IMR-90 (cell line): Measurements from ENCODE around the gene ADGRF5. TPM values are rescaled to one million over a fixed set of nuclear protein-coding genes. Genes with fewer than 3 reads are reported as not detected.

Source experiments
- ATAC-seq: fragments of 200-7000 bp; cut with Tn5 transposase; 2 replicates; pipeline ENCODE4 v1.9.1; 2020; ENCODE audit warnings: low read depth, mild to moderate bottlenecking, moderate library complexity
- BruUV-seq: library from RNA; stranded (reverse); fragments of 400-500 nt; replicated peaks from 2 replicates; lab custom pipeline; 2021; lab: Mats Ljungman, UMichigan
- CTCF ChIA-PET: fragments of 300-600 bp; formaldehyde crosslinking; extraction: SDS; loops from one replicate; lab custom pipeline; 2021; ENCODE audit warnings: antibody characterized with exemption; lab: Yijun Ruan, JAX
- POLR2A ChIA-PET: fragments of 300-600 bp; sonication (Branson Sonifier 250); formaldehyde crosslinking; loops from one replicate; lab custom pipeline; 2022; ENCODE audit warnings: antibody characterized with exemption; ENCODE audit not compliant: unreplicated experiment; lab: Charles Lee
- DNase-seq: peaks from one replicate; pipeline ENCODE4 v3.0.0; 2013
- H2AFZ ChIP-seq: replicated peaks from 2 replicates; pipeline ENCODE3; 2013; ENCODE audit warnings: low read length, mild to moderate bottlenecking; ENCODE audit not compliant: poor library complexity
- H2AK5ac ChIP-seq: 2 replicates; pipeline ENCODE4 v1.6.1; 2013; ENCODE audit warnings: low read depth, low read length, inconsistent platforms
- H2AK9ac ChIP-seq: replicated peaks from 2 replicates; pipeline ENCODE3; 2013; ENCODE audit warnings: mild to moderate bottlenecking, low read depth, low read length, moderate library complexity; ENCODE audit not compliant: poor library complexity
- H2BK120ac ChIP-seq: 2 replicates; pipeline ENCODE4 v1.6.1; 2013; ENCODE audit warnings: low read depth, low read length, inconsistent platforms
- H2BK15ac ChIP-seq: 3 replicates; pipeline ENCODE4 v1.6.1; 2013; ENCODE audit warnings: low read depth, low read length, inconsistent platforms
- H2BK20ac ChIP-seq: 2 replicates; pipeline ENCODE4 v1.6.1; 2013; ENCODE audit warnings: low read depth, mild to moderate bottlenecking, inconsistent platforms, low read length, moderate library complexity
- H2BK5ac ChIP-seq: 2 replicates; pipeline ENCODE4 v1.6.1; 2013; ENCODE audit warnings: mild to moderate bottlenecking, low read depth, low read length, inconsistent platforms; ENCODE audit not compliant: poor library complexity, severe bottlenecking
- H3K14ac ChIP-seq: replicated peaks from 2 replicates; pipeline ENCODE4 v1.6.1; 2013; ENCODE audit warnings: low read depth, low read length, inconsistent platforms
- H3K18ac ChIP-seq: 2 replicates; pipeline ENCODE4 v1.6.1; 2013; ENCODE audit warnings: low read depth, low read length, control low read depth
- H3K23ac ChIP-seq: 2 replicates; pipeline ENCODE4 v1.6.1; 2013; ENCODE audit warnings: low read depth, low read length, inconsistent platforms
- H3K27ac ChIP-seq: 2 replicates; pipeline ENCODE4 v1.5.1; 2013; ENCODE audit warnings: mild to moderate bottlenecking, control low read depth, low read length; ENCODE audit not compliant: insufficient read depth
- H3K27me3 ChIP-seq: 2 replicates; pipeline ENCODE4 v1.6.1; 2013; ENCODE audit warnings: low read length; ENCODE audit not compliant: control insufficient read depth, insufficient read depth
- H3K36me3 ChIP-seq: 2 replicates; pipeline ENCODE4 v1.6.1; 2013; ENCODE audit warnings: low read length, mixed read lengths; ENCODE audit not compliant: control insufficient read depth, insufficient read depth
- H3K4ac ChIP-seq: 2 replicates; pipeline ENCODE4 v1.6.1; 2013; ENCODE audit warnings: low read depth, low read length, inconsistent platforms
- H3K4me1 ChIP-seq: 2 replicates; pipeline ENCODE4 v1.6.1; 2013; ENCODE audit warnings: low read length, mixed read lengths; ENCODE audit not compliant: control insufficient read depth, insufficient read depth
- H3K4me2 ChIP-seq: 2 replicates; pipeline ENCODE4 v1.6.1; 2013; ENCODE audit warnings: low read depth, mild to moderate bottlenecking, control low read depth, low read length, moderate library complexity
- H3K4me3 ChIP-seq: 2 replicates; pipeline ENCODE4 v1.5.1; 2013; ENCODE audit warnings: low read depth, mild to moderate bottlenecking, control low read depth, low read length, moderate library complexity; ENCODE audit not compliant: insufficient read depth
- H3K56ac ChIP-seq: 2 replicates; pipeline ENCODE4 v1.6.1; 2013; ENCODE audit warnings: low read length, inconsistent platforms; ENCODE audit not compliant: insufficient read depth; ENCODE audit errors: extremely low read depth
- H3K79me1 ChIP-seq, 2 experiments: 2 replicates each; pipeline ENCODE4 v1.6.1; 2013; ENCODE audit warnings: low read length in 2 of 2, inconsistent platforms in 1 of 2, low read depth in 1 of 2
- H3K9ac ChIP-seq: 2 replicates; pipeline ENCODE4 v1.6.1; 2013; ENCODE audit warnings: low read depth, low read length, control low read depth
- H3K9me1 ChIP-seq: 2 replicates; pipeline ENCODE4 v1.6.1; 2013; ENCODE audit warnings: low read length, inconsistent platforms; ENCODE audit not compliant: insufficient read depth
- H3K9me3 ChIP-seq: 2 replicates; pipeline ENCODE4 v1.6.1; 2013; ENCODE audit warnings: low read length; ENCODE audit not compliant: control insufficient read depth, insufficient read depth
- H4K20me1 ChIP-seq: 2 replicates; pipeline ENCODE4 v1.6.1; 2013; ENCODE audit warnings: low read length, inconsistent platforms; ENCODE audit not compliant: insufficient read depth
- H4K5ac ChIP-seq: 2 replicates; pipeline ENCODE4 v1.6.1; 2013; ENCODE audit warnings: mild to moderate bottlenecking, low read depth, low read length, control low read depth
- H4K8ac ChIP-seq, 2 experiments: 2 replicates each; pipeline ENCODE4 v1.6.1; 2013; ENCODE audit warnings: low read depth in 2 of 2, low read length in 2 of 2, control low read depth in 1 of 2, inconsistent platforms in 1 of 2
- H4K91ac ChIP-seq: 2 replicates; pipeline ENCODE4 v1.6.1; 2013; ENCODE audit warnings: low read depth, low read length, inconsistent platforms; ENCODE audit not compliant: insufficient read depth
- CEBPB ChIP-seq: IDR thresholded peaks from 2 replicates; pipeline ENCODE4 v1.6.1; 2012; ENCODE audit warnings: low read depth, low read length, improper control_type of control experiment
- FOS ChIP-seq: fragments of 150-350 bp; IDR thresholded peaks from 2 replicates; pipeline ENCODE4 v1.6.1; 2016; ENCODE audit warnings: low read depth, low read length
- MAZ ChIP-seq: IDR thresholded peaks from 2 replicates; pipeline ENCODE4 v1.6.1; 2012; ENCODE audit warnings: low read depth, mild to moderate bottlenecking, low read length, improper control_type of control experiment, moderate library complexity, borderline replicate concordance
- NFE2L2 ChIP-seq: fragments of 150-350 bp; IDR thresholded peaks from 2 replicates; pipeline ENCODE4 v1.6.1; 2016; ENCODE audit warnings: low read depth, mild to moderate bottlenecking, low read length
- POLR2A ChIP-seq: IDR thresholded peaks from 2 replicates; pipeline ENCODE4 v1.6.1; 2012; ENCODE audit warnings: mild to moderate bottlenecking, low read depth, low read length
- RCOR1 ChIP-seq: IDR thresholded peaks from 2 replicates; pipeline ENCODE4 v1.6.1; 2012; ENCODE audit warnings: mild to moderate bottlenecking, low read length, improper control_type of control experiment; ENCODE audit not compliant: insufficient replicate concordance
- RFX5 ChIP-seq: IDR thresholded peaks from 2 replicates; pipeline ENCODE4 v1.8.0; 2012; ENCODE audit warnings: low read depth, mild to moderate bottlenecking, low read length, moderate library complexity
- WGBS, 2 experiments: methylation state at CpG; one replicate each; pipeline versions ENCODE4 v1.1.5 to v1.1.7; 2013; ENCODE audit warnings: missing lambda C conversion rate in 2 of 2; ENCODE audit not compliant: insufficient read length in 1 of 2; ENCODE audit errors: extremely low coverage in 2 of 2; 5-methylcytosine and 5-hydroxymethylcytosine counted together
- dilution Hi-C: fragments of 300-500 bp; cut with HindIII; formaldehyde crosslinking; loops from one replicate; pipeline ENCODE4 v1.14.3; 2018; ENCODE audit warnings: low sequenced_read_pairs; ENCODE audit not compliant: unreplicated experiment
- in situ Hi-C: fragments of 300-500 bp; cut with MboI; formaldehyde crosslinking; loops from 3 replicates; pipeline ENCODE4 v1.14.3; 2019; ENCODE audit warnings: low sequenced_read_pairs, inconsistent platforms, mixed read lengths
- intact Hi-C: fragments of 100-400 bp; cut with micrococcal nuclease; formaldehyde crosslinking; loops from 2 replicates; pipeline ENCODE4 v1.10.0; 2022
- polyA plus RNA-seq, 3 experiments: library from polyadenylated mRNA; depleted of rRNA; stranded (reverse); fragments of >200 nt; gene quantifications; 2 replicates each; pipeline ENCODE4 v1.2.3, GENCODE V29; 2012; ENCODE audit warnings: low replicate concordance in 1 of 3
- total RNA-seq: library from RNA; depleted of rRNA; stranded (reverse); fragments of >200 nt; gene quantifications from 2 replicates; pipeline ENCODE4 v1.2.3, GENCODE V29; 2012
- TF ChIP-seq, protein P1 (sequence below): fragments of 150-350 bp; IDR thresholded peaks from 2 replicates; pipeline ENCODE4 v1.6.1; 2016; ENCODE audit warnings: low read depth, mild to moderate bottlenecking, low read length, moderate library complexity, borderline replicate concordance
- TF ChIP-seq, protein P2 (sequence below): conservative IDR thresholded peaks from 2 replicates; pipeline ENCODE4 v1.5.1; 2012; ENCODE audit warnings: mild to moderate bottlenecking, low read depth, low read length, improper control_type of control experiment

Gene ADGRF5
- total and polyA plus RNA-seq, 2 of the 4 experiments (the other 2 are of a cell fraction): not detected

DNA sequence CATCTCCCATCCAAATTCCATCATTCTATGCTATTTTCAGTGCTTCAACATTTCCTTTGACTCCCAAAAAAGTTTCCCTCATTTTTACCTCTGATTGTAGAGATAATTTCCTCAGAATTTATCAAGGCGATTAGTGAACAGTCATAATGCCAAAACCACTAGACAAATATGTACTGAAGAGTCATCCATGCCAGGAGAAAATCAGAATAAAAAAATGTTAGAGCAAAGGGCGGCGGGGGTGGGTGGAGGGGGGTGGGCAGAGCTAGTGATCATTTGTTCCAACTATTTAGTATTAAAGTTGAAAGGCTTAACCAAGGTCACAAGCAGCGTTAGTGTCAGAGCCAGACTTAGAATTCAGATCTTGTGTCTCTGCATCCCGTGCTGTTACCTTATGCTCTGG is 5.3 kb upstream of the ADGRF5 start:
- Histone ChIP-seq H3K9me3 (no peaks in the 10 kb centered on the region), H3K4me2 (no peak overlapping the region), H3K4me3 (no peak overlapping the region), H4K5ac (no peak overlapping the region), H2BK15ac (no peak overlapping the region), H3K9ac (no peak overlapping the region), H3K56ac (no peak overlapping the region), H3K23ac (no peak overlapping the region), H2BK5ac (no peak overlapping the region), H2AK9ac (no peak overlapping the region), H2AFZ (no peak overlapping the region), H4K20me1 (no peaks in the 10 kb centered on the region), H2BK20ac (no peak overlapping the region), H3K27ac (no peak overlapping the region), H3K36me3 (no peaks in the 10 kb centered on the region), H4K8ac (no peak overlapping the region), H3K14ac (no peak overlapping the region), H3K4me1 (no peaks in the 10 kb centered on the region), H2AK5ac (no peak overlapping the region), H2BK120ac (no peak overlapping the region), H3K4ac (no peak overlapping the region), H3K79me1 (no peaks in the 10 kb centered on the region), H3K9me1 (no peaks in the 10 kb centered on the region), H4K91ac (no peak overlapping the region), H3K27me3 (no peaks in the 10 kb centered on the region), H3K18ac (no peak overlapping the region)
- ATAC-seq (no peak), DNase-seq (no peak)
- WGBS, 2 experiments: no CpG with 5 or more reads among the region's 5 CpGs
- no TSS peak for BruUV-seq
- in situ Hi-C loops: no loop called here
- CTCF ChIA-PET: no interaction called here
- intact Hi-C loops: no loop called here
- dilution Hi-C loops: no loop called here
- POLR2A ChIA-PET: no interaction called here
- TF ChIP-seq RCOR1 (no peak), RFX5 (no peak), FOS (no peak), CEBPB (no peak), MAZ (no peak), POLR2A (no peak), NFE2L2 (no peak)
- TF ChIP-seq, protein P1, sequence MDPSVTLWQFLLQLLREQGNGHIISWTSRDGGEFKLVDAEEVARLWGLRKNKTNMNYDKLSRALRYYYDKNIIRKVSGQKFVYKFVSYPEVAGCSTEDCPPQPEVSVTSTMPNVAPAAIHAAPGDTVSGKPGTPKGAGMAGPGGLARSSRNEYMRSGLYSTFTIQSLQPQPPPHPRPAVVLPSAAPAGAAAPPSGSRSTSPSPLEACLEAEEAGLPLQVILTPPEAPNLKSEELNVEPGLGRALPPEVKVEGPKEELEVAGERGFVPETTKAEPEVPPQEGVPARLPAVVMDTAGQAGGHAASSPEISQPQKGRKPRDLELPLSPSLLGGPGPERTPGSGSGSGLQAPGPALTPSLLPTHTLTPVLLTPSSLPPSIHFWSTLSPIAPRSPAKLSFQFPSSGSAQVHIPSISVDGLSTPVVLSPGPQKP: no peak
- TF ChIP-seq, protein P2, sequence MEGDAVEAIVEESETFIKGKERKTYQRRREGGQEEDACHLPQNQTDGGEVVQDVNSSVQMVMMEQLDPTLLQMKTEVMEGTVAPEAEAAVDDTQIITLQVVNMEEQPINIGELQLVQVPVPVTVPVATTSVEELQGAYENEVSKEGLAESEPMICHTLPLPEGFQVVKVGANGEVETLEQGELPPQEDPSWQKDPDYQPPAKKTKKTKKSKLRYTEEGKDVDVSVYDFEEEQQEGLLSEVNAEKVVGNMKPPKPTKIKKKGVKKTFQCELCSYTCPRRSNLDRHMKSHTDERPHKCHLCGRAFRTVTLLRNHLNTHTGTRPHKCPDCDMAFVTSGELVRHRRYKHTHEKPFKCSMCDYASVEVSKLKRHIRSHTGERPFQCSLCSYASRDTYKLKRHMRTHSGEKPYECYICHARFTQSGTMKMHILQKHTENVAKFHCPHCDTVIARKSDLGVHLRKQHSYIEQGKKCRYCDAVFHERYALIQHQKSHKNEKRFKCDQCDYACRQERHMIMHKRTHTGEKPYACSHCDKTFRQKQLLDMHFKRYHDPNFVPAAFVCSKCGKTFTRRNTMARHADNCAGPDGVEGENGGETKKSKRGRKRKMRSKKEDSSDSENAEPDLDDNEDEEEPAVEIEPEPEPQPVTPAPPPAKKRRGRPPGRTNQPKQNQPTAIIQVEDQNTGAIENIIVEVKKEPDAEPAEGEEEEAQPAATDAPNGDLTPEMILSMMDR: no peak
